ENCODE results near the gene RARB. TPM values are rescaled to one million over a fixed set of nuclear protein-coding genes. Genes with fewer than 3 reads are reported as not detected.

RARB gene
- polyA plus RNA-seq, 1 donor from 2014 or later = 13.2 TPM

- H2AFZ ChIP-seq (ENCODE audit: low read depth, low read length) = no peak overlapping the region
Observed at GRCh38 chr3:25380222-25380739, 47.8 kb upstream of the RARB start.

GRCh38 chr3:25381083-25381482 lies 47.0 kb upstream of the RARB start:
- no peaks in the 10 kb centered on the region for H3K79me2 ChIP-seq (replicated peaks; ENCODE audit: insufficient read depth, low read length)
- H3K9ac ChIP-seq (ENCODE audit: low read length) = no peak overlapping the region
- TF ChIP-seq EP300 (conservative IDR thresholded peaks at IDR 0.05; ENCODE audit: poor library complexity, severe bottlenecking) = no peak
- TF ChIP-seq CTCF (IDR thresholded peaks at IDR 0.05; ENCODE audit: poor library complexity, severe bottlenecking) = no peak
- TF ChIP-seq EZH2 (IDR thresholded peaks at IDR 0.05; ENCODE audit: borderline replicate concordance, insufficient read depth, low read length, poor library complexity, severe bottlenecking) = no peak
- TF ChIP-seq POLR2AphosphoS5 (IDR thresholded peaks at IDR 0.05) = no peak
- TF ChIP-seq REST (IDR thresholded peaks at IDR 0.05; ENCODE audit: borderline replicate concordance) = no peak
- no peak for TF ChIP-seq TAF1 (IDR thresholded peaks at IDR 0.05; ENCODE audit: low read depth)
- TF ChIP-seq RAD21 (conservative IDR thresholded peaks at IDR 0.05) = no peak
- no peak for TF ChIP-seq SMC3 (conservative IDR thresholded peaks at IDR 0.05; ENCODE audit: poor library complexity)
- no peak for TF ChIP-seq MXI1 (conservative IDR thresholded peaks at IDR 0.05; ENCODE audit: poor library complexity, severe bottlenecking)
- H2AFZ ChIP-seq (ENCODE audit: low read depth, low read length) = no peak overlapping the region
- no peaks in the 10 kb centered on the region for H3K9me2 ChIP-seq (ENCODE audit: insufficient read depth, low read length)
- H3F3A ChIP-seq (ENCODE audit: insufficient read depth, low read length, poor library complexity, severe bottlenecking) = no peaks in the 10 kb centered on the region
- no peaks in the 10 kb centered on the region for H3K27me3 ChIP-seq (ENCODE audit: insufficient read depth, low read depth, low read length)
- H3K4me2 ChIP-seq (ENCODE audit: low read length) = no peak overlapping the region
- no peak overlapping the region for H3K4me3 ChIP-seq (ENCODE audit: low read length)
- no peaks in the 10 kb centered on the region for H4K20me1 ChIP-seq (ENCODE audit: insufficient read depth)
- H3K36me3 ChIP-seq (ENCODE audit: insufficient read depth, low read length) = no peaks in the 10 kb centered on the region
- no peak overlapping the region for H3K27ac ChIP-seq (ENCODE audit: low read length)
- H3K9me3 ChIP-seq (ENCODE audit: low read length) = no peaks in the 10 kb centered on the region

More at GRCh38 chr3:25380222-25380739, 47.8 kb upstream of the RARB start:
- H3K9me2 ChIP-seq (ENCODE audit: insufficient read depth, low read length) = no peaks in the 10 kb centered on the region
- no peak overlapping the region for H3K9ac ChIP-seq (ENCODE audit: low read length)
- TF ChIP-seq POLR2AphosphoS5 (IDR thresholded peaks at IDR 0.05) = no peak
- no peak for TF ChIP-seq CTCF (IDR thresholded peaks at IDR 0.05; ENCODE audit: poor library complexity, severe bottlenecking)
- no peak overlapping the region for H3K27ac ChIP-seq (ENCODE audit: low read length)
- no peaks in the 10 kb centered on the region for H4K20me1 ChIP-seq (ENCODE audit: insufficient read depth)
- H3K27me3 ChIP-seq (ENCODE audit: insufficient read depth, low read depth, low read length) = no peaks in the 10 kb centered on the region
- H3K9me3 ChIP-seq (ENCODE audit: low read length) = no peaks in the 10 kb centered on the region
- no peaks in the 10 kb centered on the region for H3F3A ChIP-seq (ENCODE audit: insufficient read depth, low read length, poor library complexity, severe bottlenecking)
- no peaks in the 10 kb centered on the region for H3K79me2 ChIP-seq (replicated peaks; ENCODE audit: insufficient read depth, low read length)
- no peak overlapping the region for H3K4me2 ChIP-seq (ENCODE audit: low read length)
- no peak overlapping the region for H3K4me3 ChIP-seq (ENCODE audit: low read length)
- H3K36me3 ChIP-seq (ENCODE audit: insufficient read depth, low read length) = no peaks in the 10 kb centered on the region

All from neural cell (in vitro differentiated cells).